NCI-H1105 (cell line): Measurements from ENCODE around the gene CGB3.
"Not testable (repeated sequence)": the region's sequence is repeated elsewhere in the genome, so short reads cannot be mapped to it uniquely, and the experiment has no call there.

Source experiments
- DNase-seq: peaks from one replicate; lab custom pipeline; 2025; lab: John Stamatoyannopoulos, UW

CGB3 gene

DNA sequence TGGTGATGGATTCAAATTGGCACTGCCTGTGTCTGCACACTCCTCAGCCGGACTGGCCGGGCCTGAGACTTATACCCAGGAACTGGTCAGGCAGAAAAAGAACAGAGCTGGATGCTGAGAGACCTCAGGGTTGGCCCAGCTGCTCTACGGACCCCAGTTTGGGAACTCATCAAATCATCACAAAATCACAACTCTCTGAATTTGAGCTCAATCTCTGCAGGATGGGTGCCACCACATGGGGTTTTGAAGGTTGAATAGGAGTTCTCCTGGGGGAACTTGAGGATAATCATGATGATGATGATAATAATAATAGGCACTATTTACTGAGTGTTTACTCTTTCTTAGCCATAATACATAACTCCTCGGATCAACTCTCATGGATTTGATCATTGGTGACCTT is 18.5 kb upstream of the CGB3 start:
- not testable (repeated sequence) for DNase-seq

DNA sequence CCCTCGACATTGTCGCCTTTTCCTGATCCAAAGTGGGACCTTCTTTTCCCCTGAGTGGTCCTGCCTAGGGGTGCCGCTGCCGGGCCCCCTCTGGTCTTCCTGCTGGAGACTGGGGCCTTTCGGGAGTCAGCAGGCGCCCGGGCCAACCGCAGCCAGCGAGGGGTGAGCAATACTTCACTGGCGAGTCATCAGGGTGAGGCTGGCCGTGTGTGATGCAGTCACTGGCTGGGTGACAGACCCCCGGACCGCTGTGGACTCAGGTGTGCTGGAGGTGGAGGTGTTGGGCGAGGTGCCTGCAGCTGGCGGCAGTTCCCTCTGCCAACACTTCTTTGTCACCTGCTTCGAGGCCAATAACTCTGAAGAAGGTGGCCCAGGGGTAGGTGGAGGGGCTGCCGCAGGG is 18.0 kb upstream of the CGB3 start:
- no peak for DNase-seq

DNA sequence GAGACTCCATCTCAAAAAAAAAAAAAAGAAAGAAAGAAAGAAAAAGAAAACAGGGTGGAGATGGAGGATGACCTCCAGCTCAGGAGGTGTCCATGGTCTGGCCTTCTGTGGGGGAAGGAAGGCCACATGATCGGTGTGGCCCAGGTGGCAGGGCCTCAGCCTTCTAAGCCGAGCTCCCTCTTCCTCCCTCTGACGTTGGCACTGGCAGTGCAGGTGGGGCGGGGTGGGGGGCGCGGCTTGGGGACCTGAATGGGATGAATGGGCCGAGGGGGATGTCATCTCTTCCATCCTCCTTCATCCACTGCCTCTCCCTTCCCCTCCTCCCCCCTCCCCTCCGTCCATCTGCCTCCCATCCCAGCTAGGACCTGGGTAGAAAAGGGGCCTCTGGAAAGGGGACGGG is 15.6 kb upstream of the CGB3 start:
- not testable (repeated sequence) for DNase-seq

DNA sequence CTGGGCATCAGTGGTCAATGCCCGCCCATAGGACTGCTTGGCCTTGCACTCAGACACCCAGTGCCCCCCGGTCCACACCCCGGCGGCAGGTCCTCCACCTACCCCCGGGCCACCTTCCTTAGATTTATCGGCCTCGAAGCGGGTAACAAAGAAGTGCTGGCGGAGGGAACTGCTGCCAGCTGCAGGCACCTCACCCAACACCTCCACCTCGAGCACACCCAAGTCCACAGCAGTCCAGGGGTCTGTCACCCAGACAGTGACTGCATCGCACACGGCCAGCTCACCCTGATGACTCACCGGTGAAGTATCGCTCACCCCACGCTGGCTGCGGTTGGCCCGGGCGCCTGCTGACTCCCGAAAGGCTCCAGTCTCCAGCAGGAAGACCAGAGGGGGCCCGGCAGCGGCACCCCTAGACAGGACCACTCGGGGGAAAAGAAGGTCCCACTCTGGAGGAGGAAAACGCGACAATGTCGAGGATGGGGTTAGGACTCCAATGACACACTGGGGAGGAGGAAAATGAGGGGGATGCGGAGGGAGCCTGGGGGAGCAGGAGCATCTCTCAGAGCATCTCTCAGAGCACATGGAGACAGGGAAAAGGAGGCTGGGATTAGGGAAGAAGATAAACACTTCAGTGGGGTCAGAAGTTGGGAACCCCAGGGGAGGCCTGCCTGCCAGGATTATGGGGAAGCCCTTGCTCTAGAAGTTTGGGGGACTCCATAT is 14.6 kb upstream of the CGB3 start:
- DNase-seq, result not testable (repeated sequence)

DNA sequence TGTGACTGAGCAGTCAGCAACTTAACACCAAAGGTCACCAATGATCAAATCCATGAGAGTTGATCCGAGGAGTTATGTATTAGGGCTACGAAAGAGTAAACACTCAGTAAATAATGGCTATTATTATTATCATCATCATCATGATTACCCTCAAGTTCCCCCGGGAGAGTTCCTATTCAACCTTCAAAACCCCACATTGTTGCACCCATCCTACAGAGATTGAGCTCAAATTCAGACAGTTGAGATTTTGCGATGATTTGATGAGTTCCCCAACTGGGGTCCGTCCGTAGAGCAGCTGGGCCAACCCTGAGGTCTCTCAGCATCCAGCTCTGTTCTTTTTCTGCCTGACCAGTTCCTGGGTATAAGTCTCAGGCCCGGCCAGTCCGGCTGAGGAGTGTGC is 14.0 kb upstream of the CGB3 start:
- not testable (repeated sequence) for DNase-seq

DNA sequence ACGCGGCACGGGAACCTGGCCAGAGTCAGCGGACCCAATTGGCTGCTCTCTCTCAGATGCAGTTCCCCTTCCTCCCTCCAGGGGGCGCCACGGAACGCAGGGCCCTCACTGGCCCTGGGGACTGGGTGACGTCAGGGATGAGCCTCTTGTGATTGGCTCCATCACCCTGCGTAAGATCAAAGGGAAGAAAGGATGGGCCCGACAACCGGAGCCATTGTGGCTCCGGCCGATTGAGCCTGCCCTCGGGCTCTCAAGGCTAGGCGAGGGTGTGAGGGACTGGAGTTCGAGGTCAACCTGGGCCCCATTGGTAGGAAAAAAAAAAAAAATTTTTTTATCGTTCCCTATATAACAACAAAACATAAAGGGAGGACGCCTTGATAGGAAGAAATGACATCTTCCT is 12.7 kb upstream of the CGB3 start, which contains the start of gene CGB1:
Gene CGB1 (minus strand): TSS at position 81 of the 400 bp plus-strand sequence. CDS start 184 bp downstream, outside the sequence.
- DNase-seq, result not testable (repeated sequence)

DNA sequence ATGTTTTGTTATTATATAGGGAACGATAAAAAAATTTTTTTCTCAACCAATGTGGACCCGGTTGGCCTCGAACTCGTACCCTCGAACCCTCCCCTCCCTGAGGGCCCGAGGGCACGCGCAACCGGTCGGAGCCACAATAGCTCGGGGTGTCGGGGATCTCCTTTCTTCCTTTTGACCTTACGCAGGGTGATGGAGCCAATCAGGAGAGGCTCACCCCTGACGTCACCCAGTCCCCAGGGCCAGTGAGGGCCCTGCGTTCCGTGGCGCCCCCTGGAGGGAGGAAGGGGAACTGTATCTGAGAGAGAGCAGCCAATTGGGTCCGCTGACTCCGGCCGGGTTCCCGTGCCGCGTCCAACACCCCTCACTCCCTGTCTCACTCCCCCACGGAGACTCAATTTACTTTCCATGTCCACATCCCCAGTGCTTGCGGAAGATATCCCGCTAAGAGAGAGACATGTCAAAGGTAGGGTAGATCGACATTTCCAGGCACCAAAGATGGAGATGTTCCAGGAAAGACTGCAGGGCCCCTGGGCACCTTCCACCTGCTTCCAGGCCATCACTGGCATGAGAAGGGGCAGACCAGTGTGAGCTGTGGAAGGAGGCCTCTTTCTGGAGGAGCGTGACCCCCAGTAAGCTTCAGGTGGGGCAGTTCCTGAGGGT is 7.6 kb upstream of the CGB3 start, which contains the start of gene CGB2:
Gene CGB2 (plus strand): TSS at position 249 of the 660 bp plus-strand sequence. CDS start 206 bp downstream, at position 455.
- DNase-seq, result peak; percentile 64

DNA sequence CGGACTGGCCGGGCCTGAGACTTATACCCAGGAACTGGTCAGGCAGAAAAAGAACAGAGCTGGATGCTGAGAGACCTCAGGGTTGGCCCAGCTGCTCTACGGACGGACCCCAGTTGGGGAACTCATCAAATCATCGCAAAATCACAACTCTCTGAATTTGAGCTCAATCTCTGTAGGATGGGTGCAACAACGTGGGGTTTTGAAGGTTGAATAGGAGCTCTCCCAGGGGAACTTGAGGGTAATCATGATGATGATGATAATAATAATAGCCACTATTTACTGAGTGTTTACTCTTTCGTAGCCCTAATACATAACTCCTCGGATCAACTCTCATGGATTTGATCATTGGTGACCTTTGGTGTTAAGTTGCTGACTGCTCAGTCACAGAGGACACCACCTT is 6.2 kb upstream of the CGB3 start:
- not testable (repeated sequence) for DNase-seq

DNA sequence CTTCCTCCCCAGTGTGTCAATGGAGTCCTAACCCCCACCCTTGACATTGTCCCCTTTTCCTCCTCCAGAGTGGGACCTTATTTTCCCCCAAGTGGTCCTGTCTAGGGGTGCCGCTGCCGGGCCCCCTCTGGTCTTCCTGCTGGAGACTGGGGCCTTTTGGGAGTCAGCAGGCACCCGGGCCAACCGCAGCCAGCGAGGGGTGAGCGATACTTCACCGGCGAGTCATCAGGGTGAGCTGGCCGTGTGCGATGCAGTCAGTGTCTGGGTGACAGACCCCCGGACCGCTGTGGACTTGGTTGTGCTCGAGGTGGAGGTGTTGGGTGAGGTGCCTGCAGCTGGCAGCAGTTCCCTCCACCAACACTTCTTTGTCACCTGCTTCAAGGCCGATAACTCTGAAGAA is 5.6 kb upstream of the CGB3 start:
- DNase-seq, result not testable (repeated sequence)

DNA sequence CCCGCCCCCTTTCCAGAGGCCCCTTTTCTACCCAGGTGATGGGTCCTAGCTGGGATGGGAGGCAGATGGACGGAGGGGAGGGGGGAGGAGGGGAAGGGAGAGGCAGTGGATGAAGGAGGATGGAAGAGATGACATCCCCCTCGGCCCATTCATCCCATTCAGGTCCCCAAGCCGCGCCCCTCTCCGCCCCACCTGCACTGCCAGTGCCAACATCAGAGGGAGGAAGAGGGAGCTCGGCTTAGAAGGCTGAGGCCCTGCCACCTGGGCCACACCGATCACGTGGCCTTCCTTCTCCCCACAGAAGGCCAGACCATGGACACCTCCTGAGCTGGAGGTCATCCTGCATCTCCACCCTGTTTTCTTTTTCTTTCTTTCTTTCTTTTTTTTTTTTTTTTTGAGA is 4.6 kb upstream of the CGB3 start:
- DNase-seq, result not testable (repeated sequence)

DNA sequence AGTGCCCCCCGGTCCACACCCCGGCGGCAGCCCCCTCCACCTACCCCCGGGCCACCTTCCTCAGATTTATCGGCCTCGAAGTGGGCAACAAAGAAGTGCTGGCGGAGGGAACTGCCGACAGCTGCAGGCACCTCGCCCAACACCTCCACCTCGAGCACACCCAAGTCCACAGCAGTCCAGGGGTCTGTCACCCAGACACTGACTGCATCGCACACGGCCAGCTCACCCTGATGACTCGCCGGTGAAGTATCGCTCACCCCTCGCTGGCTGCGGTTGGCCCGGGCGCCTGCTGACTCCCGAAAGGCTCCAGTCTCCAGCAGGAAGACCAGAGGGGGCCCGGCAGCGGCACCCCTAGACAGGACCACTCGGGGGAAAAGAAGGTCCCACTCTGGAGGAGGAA is 1.5 kb upstream of the CGB3 start:
- not testable (repeated sequence) for DNase-seq

DNA sequence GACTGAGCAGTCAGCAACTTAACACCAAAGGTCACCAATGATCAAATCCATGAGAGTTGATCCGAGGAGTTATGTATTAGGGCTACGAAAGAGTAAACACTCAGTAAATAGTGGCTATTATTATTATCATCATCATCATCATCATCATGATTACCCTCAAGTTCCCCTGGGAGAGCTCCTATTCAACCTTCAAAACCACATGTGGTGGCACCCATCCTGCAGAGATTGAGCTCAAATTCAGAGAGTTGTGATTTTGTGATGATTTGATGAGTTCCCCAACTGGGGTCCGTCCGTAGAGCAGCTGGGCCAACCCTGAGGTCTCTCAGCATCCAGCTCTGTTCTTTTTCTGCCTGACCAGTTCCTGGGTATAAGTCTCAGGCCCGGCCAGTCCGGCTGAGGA is 955 bp upstream of the CGB3 start:
- not testable (repeated sequence) for DNase-seq

DNA sequence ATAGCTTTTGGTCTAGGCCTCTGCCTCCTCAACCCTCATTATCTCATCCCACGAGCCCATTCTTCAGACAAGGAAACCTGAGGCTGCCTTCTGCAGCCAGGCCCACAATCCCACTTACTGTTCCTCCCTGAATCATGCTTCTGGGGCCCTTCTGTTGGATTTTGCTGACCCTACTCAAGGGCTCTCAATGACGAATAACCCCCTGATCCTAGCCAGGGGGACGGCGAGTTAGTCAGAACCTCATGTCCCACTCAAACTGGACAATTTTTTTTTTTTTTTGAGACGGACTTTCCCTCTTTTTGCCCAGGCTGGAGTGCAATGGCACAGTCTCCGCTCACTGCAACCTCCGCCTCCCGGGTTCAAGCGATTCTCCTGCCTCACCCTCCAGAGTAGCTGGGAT is 2.0 kb downstream of the CGB3 start:
- no peak for DNase-seq

DNA sequence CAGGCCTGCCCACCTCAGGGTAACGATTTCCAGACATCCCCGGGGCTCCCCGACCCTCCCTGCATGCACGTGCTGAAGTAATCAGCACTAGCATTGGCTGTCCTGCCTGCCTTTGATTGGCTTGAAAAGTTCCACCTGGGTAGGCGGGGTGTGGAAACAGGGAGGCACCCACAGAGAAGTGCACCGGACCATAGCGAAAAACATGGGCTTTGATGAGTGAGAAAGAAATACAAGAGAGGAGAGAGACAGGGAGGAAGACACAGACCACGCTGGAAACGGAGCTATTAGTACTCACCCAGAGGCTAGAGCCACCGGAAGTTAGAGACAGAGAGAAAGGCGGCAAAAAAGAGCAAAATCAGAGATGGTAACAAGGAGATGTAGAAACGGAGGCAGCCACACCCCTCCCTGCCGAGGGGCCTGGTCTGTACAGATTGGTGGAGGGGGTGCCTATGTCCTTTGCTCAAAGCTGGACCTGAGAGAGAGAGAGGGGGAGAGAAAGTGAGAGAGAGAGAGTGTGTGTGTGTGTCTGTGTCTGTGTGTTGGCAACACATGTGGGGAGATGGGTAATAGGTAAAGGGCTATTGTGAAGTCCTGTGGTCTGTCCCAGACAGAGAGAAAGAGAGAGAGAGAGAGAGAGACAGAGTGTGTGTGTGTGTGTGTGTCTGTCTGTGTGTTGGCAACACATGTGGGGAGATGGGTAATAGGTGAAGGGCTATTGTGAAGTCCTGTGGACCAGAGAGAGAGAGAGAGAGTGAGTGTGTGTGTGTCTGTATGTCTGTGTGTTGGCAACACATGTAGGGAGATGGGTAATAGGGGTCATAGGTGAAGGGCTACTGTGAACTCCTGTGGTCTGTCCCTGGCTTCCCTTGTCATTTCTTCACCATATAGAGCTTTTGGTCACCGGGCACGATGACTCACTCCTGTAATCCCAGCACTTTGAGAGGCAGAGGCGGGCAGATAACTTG is 2.9 kb downstream of the CGB3 start:
- DNase-seq, result no peak

DNA sequence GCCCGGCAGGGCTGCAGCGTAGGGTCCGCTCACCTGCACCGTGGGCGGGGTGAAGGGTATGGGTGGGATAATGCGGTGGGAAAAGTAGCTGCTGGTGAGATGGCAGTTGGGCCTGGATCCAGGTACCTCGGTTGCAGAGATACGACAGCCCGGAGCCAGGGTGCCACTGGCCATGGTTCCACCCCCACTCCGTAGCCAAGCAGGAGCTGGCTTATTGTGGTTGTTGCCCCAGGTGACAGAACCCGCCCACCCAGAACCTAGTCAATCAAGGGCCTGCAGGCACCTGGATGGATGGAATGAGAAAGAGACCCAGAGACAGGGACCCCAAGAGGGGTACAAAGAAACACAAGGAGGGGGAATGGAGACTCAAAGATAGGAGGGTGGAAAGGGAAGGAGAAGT is 3.8 kb downstream of the CGB3 start:
- no peak for DNase-seq

DNA sequence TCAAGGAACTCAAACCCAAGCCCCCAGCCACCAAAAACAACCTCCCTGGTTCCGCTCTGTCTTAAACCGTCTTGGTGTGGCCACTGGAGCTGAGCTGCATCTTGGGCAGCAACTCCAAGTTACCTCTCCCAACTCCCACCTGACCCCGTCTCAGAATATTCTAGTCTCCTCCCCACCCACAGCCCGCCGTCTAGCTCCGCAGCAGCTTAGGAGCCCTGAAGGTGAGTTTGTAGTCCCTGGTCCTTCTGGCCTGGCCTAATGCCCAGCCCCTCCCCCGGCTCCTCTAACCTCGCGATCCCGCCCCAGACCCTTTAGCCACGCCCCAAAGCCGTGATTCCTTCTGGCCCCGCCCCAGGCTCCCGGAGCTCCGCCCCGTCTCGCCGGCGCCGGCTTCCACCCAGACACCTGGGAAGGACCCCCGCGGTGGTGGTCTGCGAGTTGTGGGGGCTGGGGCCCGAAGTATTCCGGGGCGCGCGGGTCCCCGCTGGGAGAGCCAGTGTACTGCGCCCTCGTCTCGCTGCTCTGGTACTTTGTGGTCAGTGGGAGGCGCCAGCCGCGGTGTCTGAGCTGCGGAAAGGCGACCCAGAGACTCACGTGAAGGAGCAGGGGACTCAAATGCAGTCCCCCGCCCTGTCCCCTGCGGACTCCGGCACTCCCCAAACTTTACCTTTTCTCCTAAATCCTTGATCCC is 4.7 kb downstream of the CGB3 start:
- DNase-seq, result peak; percentile 65

DNA sequence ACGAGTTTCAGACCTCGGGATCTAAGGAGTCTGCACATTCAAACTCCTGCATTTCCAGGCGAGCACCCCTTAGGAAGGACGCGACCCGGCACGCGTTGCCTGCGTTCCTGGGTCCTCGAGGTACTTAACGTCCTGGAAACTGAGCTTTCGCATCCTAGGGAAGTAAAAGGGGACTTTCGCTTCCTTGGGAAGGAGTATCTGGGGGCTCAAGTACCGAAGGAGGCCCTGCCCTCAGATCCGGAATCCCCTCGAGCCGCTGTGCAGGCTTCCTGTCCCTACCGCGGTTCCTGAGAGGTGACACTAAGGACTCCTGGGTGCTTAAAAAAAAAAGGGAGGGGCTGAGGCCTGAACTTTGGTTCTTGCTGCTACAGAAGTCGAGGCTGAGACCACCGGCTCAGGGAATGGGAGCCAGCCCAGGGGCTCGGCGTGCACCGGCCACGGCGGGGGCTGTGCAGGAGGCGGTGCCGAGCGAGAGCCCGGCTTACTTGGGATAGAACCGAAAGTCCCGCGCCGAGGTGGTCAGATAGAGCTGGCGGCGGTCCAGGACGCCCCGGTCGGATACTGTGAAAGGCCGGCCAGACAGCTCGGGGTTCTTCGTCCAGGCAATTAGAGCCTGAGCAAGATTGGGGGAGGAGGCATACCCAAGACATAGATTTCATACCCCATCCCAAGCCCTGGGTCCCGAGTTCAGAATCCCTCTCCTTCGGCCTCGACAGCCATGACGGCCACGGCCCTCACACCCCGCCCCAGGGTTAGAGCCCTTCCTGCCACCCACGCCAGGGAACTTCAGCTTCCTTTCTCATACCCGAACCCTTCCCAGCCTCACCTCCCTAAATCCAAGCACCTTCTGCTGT is 5.5 kb downstream of the CGB3 start:
- not testable (repeated sequence) for DNase-seq

DNA sequence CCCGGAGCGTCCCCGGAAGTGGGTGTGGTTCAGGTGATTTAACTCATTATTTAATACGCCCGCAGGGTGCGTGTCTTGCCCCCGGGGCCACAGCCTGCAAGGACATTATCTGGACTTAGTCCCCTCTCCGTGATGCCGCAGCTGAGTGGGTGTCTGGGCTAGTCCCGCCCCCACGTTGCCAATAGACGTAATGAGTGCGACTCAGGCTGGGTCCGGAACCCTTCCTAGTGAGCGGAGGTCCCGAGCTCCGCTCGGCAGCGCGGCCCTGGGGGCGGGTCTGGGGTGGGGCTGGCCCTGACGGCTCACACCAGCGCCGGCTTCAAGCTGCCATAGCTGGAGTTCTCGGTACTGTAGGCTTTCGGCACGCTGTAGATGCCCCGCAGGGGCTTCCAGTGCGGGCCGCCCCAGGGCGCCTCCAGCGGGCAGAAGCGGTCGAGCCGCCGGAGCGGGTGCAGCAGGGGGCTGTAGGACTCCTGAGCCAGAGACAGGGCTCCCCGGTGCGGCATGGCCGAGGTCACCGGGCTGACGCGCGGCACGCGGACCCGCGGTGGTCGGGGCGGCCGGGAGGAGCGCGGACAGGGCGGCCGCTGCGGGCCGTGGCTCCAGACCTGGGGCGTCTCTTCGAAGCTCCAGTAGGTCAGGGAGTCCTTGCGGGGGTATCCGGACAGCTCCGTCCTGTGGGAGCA is 6.3 kb downstream of the CGB3 start:
- DNase-seq, result peak; percentile 36

DNA sequence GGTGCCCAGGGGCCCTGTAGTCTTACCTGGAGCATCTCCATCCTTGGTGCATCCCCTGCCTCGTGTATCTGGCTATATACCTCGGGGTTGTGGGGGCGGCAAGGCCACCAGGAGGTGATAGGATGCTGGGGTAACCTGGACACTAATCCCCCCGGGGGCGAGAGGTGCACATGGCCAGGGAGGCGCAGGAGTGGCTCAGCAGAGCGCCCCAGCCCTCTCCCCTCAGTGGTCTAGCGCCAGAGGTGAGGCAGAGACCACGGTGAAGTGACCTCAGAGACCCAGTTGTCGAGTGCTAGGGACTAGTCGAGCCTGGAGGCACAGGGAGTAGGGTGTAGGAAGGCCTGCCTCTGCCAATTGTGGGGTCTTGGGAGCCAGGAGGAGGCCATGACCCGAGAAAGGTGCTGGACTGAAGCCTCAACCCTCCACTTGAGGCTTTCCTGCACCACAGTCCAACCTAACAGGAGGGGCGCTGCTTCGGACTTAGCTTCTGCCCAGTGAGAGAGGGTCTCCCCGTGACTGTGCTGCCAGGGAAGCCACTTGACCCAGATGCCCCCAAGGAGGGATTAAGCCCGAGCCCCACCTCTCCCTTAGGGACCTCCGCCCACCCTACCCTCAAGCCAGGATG is 7.0 kb downstream of the CGB3 start, which contains the start of gene LHB:
Gene LHB (minus strand): TSS at position 51 of the 625 bp plus-strand sequence. CDS start 10 bp downstream, at position 41.
- DNase-seq, result no peak
